NCI-H1105 (cell line): ENCODE data around the gene ADGRD1.

Source experiments
- DNase-seq: peaks from one replicate; lab custom pipeline; 2025; lab: John Stamatoyannopoulos, UW

The ADGRD1 gene

GRCh38 chr12:131025234-131025633, 71.5 kb downstream of the ADGRD1 start:
- no peak for DNase-seq

GRCh38 chr12:131025939-131026702, 72.4 kb downstream of the ADGRD1 start:
- no peak for DNase-seq

- no peak for DNase-seq
Measured at GRCh38 chr12:131026754-131027153, 73.0 kb downstream of the ADGRD1 start.

- no peak for DNase-seq
Measured at GRCh38 chr12:131027264-131027663, 73.6 kb downstream of the ADGRD1 start.

- DNase-seq: no peak
Measured at GRCh38 chr12:131027876-131028586, 74.3 kb downstream of the ADGRD1 start.

- DNase-seq: no peak
Measured at GRCh38 chr12:131028587-131029338, 75.1 kb downstream of the ADGRD1 start.

GRCh38 chr12:131030472-131031328, 77.0 kb downstream of the ADGRD1 start:
- DNase-seq: no peak

- DNase-seq: no peak
Measured at GRCh38 chr12:131032082-131032750, 78.5 kb downstream of the ADGRD1 start.

- DNase-seq: no peak
Measured at GRCh38 chr12:131033486-131033885, 79.8 kb downstream of the ADGRD1 start.

GRCh38 chr12:131033886-131034482, 80.3 kb downstream of the ADGRD1 start:
- no peak for DNase-seq

- no peak for DNase-seq
Measured at GRCh38 chr12:131034631-131035244, 81.0 kb downstream of the ADGRD1 start.

GRCh38 chr12:131035245-131035681, 81.6 kb downstream of the ADGRD1 start:
- no peak for DNase-seq

GRCh38 chr12:131038159-131038558, 84.5 kb downstream of the ADGRD1 start:
- no peak for DNase-seq

GRCh38 chr12:131038961-131039950, 85.5 kb downstream of the ADGRD1 start:
- no peak for DNase-seq

GRCh38 chr12:131040491-131040890, 86.8 kb downstream of the ADGRD1 start:
- no peak for DNase-seq

- no peak for DNase-seq
Measured at GRCh38 chr12:131041216-131041967, 87.7 kb downstream of the ADGRD1 start.

GRCh38 chr12:131041968-131042833, 88.5 kb downstream of the ADGRD1 start:
- no peak for DNase-seq
